Stimulated activated CD8-positive, alpha-beta memory T cell treated with anti-CD3 and anti-CD28 coated beads, Interleukin-2, amount 100 ng/mL, for 48 hours (primary cell): ENCODE measurements around the gene NME9.
"Not testable (repeated sequence)": the region's sequence is repeated elsewhere in the genome, so short reads cannot be mapped to it uniquely, and the experiment has no call there.

Experiments
- DNase-seq, 2 donors: peaks; one replicate each; pipeline ENCODE4 v3.0.0-alpha.2; 2020; ENCODE audit warnings: low read depth in 2 of 2

NME9 gene

DNA sequence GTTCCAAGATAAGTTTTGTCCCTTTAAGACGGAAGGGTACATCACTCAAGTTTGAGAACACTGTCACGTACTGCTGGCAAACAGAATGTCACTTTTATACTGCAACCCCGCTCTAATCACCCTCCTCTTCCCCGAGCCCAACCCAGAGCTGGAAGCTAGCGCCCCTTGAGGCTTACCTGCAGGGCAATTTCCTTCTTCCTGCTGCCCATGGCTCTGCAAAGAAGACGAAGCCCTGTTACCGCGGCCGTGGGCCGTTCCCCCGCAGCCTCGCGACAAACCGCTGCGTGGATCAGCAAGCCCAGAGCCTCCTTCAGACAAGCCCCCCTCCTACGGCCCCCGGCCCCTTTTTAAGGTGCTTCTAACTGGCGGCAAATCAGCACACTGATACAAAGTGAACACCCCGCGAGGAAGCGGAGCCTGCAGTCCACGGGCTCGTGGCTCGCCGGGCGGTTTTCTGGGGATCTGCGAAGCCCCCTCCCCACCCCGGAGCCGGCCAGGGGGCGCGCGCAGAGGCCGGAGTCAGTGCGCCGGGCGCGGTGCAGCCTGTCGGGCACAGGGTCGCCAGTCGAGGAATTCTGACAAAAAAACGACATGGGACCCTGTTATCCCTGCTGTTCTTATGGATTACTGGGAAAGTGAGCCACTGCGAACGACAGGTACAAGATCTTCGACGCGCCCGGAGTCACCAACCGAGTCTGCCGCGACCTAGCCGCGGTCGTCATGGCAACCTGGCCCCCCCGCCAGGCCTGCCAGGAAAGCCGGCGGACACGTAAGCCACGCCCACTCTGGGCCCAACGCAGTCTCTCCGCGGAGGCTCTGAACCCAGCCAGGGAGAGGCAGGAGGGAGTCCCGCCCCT lies at the start of gene NME9:
Gene NME9, minus strand, starts transcription at position 725 of the 857 bp plus-strand sequence. Its CDS starts 516 bp downstream, at position 209.
- DNase-seq = peak; percentile 81 to 86

GRCh38 chr3:138378990-138379389 lies 49.3 kb upstream of the NME9 start:
- no peak for DNase-seq

DNA sequence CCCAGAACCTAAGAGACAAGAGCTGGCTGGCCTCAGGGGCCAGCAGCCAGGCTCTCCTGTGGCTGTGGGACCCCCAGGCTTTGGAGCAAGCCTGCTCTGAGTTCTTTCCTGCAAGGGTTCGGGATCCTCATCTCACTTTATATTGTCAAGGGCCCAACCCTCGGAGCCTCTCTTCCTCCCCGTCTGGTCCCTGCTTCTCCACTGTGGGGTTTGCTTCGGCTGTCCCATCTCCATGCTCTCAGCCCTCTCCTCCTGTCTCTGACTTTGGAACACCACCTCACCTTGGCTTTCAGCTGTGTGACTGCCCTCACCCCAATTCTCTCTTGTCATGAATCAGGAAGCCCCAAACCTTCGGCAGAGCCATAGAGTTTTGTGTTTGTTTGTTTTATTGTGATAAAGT lies 48.7 kb upstream of the NME9 start:
- DNase-seq = no peak

DNA sequence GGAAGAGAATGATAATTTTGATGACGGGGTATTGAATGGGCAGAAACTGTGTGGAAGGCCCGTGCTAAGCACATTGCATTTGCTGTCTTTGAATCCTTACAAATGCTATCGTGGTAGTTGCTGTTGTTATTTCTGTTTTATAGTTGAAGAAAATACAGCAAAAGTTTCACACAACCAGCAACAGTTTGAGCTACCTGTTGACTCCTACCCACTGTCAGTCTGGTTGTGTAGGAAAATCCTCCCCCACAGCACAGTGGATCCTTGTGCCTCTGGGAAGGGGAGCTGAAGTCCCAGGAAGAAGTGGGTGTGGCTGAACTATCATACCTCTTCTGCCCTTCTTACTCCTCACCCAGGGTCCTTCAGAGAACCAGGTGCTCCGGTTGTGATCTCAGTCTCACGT lies 48.2 kb upstream of the NME9 start:
- DNase-seq = no peak

DNA sequence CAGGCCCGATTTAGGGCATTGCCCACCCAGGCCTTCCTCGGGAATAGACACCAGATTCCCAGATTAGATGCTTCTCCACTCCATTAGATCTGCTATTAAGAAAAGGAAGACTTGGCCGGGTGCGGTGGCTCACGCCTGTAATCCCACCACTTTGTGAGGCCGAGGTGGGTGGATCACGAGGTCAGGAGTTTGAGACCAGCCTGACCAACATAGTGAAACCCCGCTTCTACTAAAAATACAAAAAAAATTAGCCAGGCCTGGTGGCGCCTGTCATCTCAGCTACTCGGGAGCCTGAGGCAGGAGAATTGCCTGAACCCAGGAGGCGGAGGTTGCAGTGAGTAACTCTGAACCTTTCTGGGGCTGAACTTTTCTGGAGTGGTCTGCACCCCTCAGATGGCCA lies 47.6 kb upstream of the NME9 start:
- not testable (repeated sequence) for DNase-seq

DNA sequence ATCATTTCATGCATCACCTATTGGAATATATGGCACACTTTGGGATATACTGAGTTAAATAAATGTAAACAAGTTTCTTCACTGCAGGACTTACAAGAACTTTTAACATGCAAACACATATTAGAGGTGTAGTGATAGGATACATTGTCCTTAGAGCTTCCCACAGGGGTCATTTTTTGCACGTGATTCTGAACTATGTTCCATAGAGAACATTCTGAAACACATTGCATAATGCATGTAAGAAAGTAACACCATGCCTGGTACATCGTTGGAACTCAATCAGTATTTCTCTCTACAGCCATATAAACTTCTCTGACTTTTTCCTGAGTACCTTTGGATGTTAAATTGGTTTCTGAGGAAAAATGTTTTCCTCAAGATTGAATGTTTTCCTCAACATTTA lies 47.0 kb upstream of the NME9 start:
- no peak for DNase-seq

DNA sequence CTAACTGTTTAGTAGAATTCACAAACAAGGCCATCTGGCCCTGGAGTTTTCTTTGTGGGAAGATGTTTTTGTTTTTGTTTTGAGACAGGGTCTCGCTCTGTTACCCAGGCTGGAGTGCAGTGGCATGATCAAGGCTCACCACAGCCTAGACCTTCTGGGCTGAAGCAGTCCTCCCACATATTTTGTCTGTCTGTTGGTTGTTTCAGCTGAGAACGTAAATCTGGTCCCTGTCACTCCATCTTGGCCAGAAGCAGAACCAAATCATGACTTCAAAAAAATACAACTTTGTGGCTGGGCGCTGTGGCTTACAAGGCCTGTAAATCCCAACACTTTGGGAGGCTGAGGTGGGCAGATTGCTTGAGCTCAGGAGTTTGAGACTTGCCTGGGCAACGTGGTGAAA lies 45.8 kb upstream of the NME9 start:
- DNase-seq = no peak

DNA sequence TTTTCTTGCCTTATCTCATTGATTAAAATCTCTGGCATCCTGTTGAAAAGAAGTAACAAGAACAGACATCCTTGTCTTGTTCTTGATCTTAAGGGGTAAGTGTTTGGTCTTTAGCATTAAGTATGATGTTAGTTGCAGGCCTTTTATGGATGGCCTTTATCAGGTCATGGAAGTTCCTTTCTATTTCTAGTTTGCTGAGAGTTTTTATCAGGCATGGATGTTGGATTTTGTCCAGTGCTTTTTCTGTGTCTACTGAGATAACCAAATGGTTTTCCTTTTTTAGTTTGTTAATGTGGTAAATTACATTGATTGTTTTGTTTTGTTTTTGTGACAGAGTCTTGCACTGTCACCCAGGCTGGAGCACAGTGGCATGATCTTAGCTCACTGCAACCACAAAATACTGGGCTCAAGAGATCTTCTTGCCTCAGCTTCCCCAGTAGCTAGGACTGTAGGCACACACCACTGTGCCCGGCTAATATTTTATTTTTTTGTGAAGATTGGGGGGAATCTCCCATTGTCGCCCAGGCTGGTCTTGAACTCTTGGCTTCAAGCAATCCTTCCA lies 45.0 kb upstream of the NME9 start:
- DNase-seq = no peak

- DNase-seq = no peak
Observed at GRCh38 chr3:138373736-138374094, 44.1 kb upstream of the NME9 start.

DNA sequence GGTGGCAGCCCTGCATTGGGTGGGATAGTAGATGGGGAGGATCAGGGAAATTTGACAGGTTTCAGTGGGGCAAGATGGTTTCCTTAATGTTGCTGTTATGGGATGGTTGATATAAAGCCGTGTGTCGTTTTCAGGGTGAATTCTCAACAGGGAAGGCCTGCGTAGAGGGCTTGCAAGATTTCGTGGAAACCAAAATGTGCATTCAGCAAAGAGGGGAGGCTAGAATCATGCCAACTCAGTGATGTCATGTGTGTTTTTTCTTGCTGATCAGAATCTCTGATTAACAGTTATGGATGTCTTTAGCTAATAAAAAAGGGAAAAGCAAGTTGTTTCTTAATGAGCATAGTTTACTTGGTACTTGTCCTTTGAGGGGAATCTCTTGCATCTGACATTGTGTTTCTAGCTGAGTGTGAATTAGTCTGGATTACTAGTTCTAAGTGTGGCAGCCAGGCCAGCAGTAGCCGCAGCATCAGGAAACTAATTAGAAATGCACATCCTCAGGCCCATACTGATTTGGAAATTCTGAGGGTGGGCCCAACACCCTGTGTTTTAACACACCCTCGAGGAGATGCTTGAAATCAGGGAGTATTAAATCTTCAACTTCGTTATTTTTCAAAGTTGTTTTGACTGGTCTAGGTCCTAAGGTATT lies 43.6 kb upstream of the NME9 start:
- no peak for DNase-seq

DNA sequence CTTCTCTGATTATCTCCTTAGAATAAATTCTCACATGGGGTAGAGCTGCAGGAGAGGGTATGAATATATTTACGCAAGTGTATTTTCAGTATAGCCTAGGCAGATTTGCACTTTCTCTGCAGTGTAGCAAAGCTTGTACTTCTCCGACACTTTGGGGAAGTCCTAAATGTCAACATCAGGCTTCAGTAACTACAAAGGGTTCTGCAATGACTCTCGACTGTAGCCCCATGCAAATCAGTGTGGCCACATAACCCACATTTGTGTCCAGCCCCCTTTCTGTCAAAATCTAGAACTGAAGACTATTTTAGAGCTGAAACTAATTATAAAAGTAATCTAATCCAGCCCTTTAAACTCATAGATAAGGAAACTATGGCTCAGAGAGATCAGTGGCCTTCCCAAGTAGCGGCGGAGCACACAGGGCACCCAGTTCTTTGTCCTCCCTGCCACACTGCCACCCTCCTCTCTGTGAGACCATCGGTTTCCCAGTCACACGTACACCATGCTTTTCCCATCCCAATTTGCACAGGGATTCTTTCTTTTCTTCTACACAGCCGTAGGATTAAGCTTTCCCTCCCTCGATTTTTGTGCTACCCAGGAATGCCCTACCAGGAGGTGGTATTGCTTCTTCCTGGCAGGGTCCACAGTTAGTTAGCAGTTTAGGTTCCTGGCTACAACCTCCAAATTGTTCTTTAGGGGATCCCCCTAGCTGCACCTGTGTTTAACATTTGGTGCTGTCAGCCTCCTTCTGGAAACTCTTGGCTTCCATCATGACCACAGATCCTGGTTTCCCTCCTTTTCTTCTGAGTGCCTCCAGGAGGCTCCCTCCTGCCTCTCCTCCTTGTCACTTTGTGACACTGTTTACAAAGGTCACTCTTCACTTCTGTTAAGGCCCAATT lies 41.7 kb upstream of the NME9 start:
- DNase-seq = no peak

DNA sequence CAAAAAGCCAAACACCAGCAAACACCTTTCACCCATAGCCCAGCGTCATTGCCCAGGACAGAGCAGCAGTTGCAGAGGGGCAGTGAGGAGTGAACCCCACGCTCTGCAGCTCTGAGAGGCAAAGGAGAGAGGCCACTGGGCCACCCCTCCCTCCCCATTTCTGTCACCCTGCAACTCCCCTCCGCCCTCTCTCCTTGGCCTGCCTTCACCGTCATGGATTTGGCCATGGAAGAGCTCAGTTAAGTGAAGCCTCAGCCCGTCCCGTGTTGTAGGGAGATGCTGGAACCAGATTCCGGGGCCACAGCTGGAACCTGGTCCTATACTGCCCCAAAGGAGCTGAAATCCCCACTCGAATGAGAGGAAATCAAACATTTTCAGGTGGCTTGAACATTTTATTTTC lies 40.7 kb upstream of the NME9 start:
- DNase-seq = no peak

DNA sequence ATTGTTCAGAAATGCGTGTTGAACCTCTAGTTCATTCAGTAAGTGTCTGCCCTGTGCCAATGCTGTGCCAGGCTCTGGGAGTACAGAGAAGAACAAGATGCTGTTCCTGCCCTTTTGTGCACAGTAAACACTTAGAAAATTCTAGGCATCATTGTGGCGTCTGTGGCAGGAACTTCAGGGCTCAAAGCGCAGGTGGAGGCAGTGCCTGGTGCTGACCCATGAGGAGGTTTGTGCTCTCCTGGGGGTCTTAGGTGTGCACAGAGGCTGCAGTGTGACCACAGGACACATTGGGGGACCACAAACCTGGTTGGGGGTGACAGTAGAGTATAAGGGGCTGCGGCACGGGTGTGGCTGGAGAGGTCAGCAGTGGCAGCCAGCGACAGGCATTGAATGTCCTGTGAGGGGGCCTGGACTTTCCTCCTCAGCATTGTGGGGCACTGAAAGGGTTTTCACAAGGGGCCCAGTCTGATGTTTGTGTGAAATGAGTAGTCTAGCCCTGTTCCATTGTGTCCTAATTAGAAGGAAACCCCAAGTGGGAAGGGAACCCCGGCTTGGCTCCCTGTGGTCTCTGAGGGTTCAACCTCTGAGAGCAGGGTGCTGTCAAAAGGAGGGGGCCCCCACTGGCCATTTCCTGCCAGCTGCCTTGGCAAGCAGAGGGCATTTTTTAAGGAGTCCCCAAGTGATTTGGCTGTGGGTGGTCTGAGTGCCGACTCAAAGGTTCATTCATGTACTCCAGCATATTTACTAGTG lies 39.7 kb upstream of the NME9 start:
- DNase-seq = no peak

- DNase-seq = no peak
Observed at GRCh38 chr3:138367911-138368310, 38.3 kb upstream of the NME9 start.

DNA sequence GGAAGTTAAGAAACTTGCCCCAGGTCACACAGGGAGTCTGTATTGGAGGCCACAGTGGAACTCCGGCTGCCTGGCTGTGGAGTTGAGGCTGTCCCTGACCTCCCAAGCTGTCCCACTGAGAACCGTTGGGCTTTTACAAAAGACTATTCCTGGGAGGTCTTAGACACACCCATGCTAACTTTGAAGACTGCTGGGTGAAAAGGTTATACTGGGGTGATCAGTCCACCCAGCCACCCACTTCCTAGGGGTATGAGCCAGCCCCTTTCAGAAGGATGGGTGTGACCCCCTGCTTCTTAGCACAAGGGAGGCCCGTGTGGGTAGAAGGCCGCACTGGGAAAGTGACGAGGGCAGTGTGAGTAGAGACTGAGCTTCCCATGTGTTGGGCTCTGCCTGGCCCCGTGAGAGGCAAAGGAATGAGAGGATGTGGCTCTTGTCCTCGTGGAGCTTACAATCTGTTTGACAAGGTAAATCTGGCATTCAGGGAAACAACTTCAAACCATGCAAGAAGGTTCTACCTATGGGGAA lies 37.7 kb upstream of the NME9 start:
- DNase-seq = no peak

DNA sequence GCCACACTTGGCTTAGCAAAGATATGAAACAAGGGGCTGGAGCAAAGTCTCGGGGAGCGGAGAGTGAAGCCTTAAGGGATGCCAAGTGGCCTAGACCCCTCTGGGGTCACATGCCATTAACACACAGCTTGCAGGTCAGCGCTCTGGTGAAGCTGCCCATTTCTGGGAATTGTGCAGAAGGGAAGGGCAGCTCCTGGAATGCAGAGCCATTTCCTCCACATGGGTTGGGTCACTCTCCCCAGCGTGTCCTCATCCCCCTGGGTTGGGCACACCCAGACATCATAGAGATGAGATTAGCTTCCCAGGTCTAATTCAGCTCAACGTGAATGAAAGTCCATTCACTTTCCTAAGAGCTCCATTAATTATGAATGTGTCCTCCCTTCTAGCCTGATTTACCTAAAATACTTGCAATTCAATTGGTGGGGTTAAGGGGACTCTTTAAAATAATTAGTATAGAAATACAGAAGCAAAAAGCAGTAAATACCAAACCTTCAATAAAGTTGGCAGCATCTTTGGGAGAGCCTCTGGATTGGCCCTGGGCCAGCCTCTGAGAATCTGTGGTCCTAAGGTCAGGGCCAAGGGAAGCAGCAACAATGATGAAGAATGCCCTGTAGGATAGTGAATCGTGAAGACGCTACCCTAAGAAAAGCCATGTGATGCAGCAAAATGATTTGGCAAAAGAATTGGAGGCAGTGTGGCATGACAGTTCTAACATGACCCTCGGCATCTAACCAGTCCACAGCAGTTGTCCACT lies 36.5 kb upstream of the NME9 start:
- DNase-seq = no peak

DNA sequence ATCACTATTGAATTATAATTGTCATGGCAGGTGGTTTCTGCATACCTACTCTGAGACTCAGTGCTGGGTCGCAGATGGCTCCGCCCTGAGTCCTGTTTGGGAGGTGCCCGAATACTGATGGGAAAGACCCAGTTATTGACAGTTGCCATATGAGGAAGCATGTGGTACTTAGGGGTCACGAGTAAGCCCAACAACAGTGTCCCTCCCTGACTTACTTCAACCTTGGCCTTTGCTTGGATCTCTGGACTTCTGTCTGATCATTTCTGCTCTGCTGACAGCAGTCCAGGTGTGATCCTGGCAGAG lies 35.6 kb upstream of the NME9 start:
- no peak for DNase-seq

GRCh38 chr3:138364356-138365252 lies 35.0 kb upstream of the NME9 start:
- DNase-seq = no peak

GRCh38 chr3:138363322-138363721 lies 33.7 kb upstream of the NME9 start:
- DNase-seq = no peak

GRCh38 chr3:138362538-138362937 lies 32.9 kb upstream of the NME9 start:
- DNase-seq = no peak
